Natural killer cell (primary cell): ENCODE measurements around the gene GARRE1. TPM values are rescaled to one million over a fixed set of nuclear protein-coding genes. Genes with fewer than 3 reads are reported as not detected.

Source experiments
- ATAC-seq, 3 donors: fragments of 150-1000 bp in 2 of 3; fragments of 200-7000 bp in 1 of 3; cut with Tn5 transposase; 1 replicate in 1 of 3; 2 replicates in 2 of 3; pipeline ENCODE4 v1.10.0; 2021; ENCODE audit warnings: mild to moderate bottlenecking in 2 of 3, moderate library complexity in 2 of 3
- DNase-seq, 2 donors: peaks; one replicate each; pipeline versions ENCODE4 v3.0.0 to v3.0.0-alpha.2; 2013 to 2021; ENCODE audit warnings: mixed read lengths in 1 of 2
- H3K27ac ChIP-seq: one replicate; pipeline ENCODE4 v1.5.1; 2013; ENCODE audit warnings: mild to moderate bottlenecking, low read length
- H3K27me3 ChIP-seq: one replicate; pipeline ENCODE4 v1.6.1; 2013; ENCODE audit warnings: low read length; ENCODE audit not compliant: control insufficient read depth, insufficient read depth
- H3K36me3 ChIP-seq: one replicate; pipeline ENCODE4 v1.6.1; 2013; ENCODE audit warnings: low read length; ENCODE audit not compliant: control insufficient read depth, insufficient read depth
- H3K4me1 ChIP-seq: one replicate; pipeline ENCODE4 v1.6.1; 2013; ENCODE audit warnings: low read length; ENCODE audit not compliant: control insufficient read depth, insufficient read depth
- H3K4me3 ChIP-seq: one replicate; pipeline ENCODE4 v1.5.1; 2013; ENCODE audit warnings: low read length
- H3K9me3 ChIP-seq: one replicate; pipeline ENCODE4 v1.6.1; 2013; ENCODE audit warnings: low read length; ENCODE audit not compliant: control insufficient read depth, insufficient read depth
- H3K27ac Mint-ChIP-seq, 2 donors: one replicate each; pipeline ENCODE4 v1.8.0; 2022; ENCODE audit warnings: mild to moderate bottlenecking in 2 of 2, mixed read lengths in 2 of 2, moderate library complexity in 1 of 2
- H3K27me3 Mint-ChIP-seq, 2 donors: one replicate each; pipeline ENCODE4 v1.8.0; 2022; ENCODE audit warnings: low read depth in 2 of 2, mixed read lengths in 2 of 2
- H3K36me3 Mint-ChIP-seq: one replicate; pipeline ENCODE4 v1.8.0; 2022; ENCODE audit warnings: mixed read lengths
- H3K4me1 Mint-ChIP-seq, 2 donors: one replicate each; pipeline ENCODE4 v1.8.0; 2022; ENCODE audit warnings: mixed read lengths in 2 of 2
- H3K4me3 Mint-ChIP-seq: one replicate; pipeline ENCODE4 v1.8.0; 2022; ENCODE audit warnings: mild to moderate bottlenecking, moderate library complexity, mixed read lengths
- H3K9me3 Mint-ChIP-seq, 2 donors: one replicate each; pipeline ENCODE4 v1.8.0; 2022; ENCODE audit warnings: mixed read lengths in 2 of 2
- CTCF ChIP-seq: fragments of 200-600 bp; IDR thresholded peaks from one replicate; pipeline ENCODE4 v1.8.0; 2022; ENCODE audit warnings: antibody characterized with exemption
- whole genome bisulfite sequencing: methylation state at CpG from one replicate; pipeline ENCODE4 v1.1.7; 2013; ENCODE audit warnings: missing lambda C conversion rate; ENCODE audit not compliant: insufficient coverage; 5-methylcytosine and 5-hydroxymethylcytosine counted together
- intact Hi-C: fragments of 100-400 bp; cut with micrococcal nuclease; formaldehyde crosslinking; loops from one replicate; pipeline ENCODE4 v1.14.2; 2022
- total RNA-seq, 4 donors: library from RNA; stranded (reverse); fragments of 120-200 nt in 1 of 4; gene quantifications; one replicate each; pipeline versions ENCODE4 v1.2.3 to v1.2.4, GENCODE V29; 2013 to 2022

The GARRE1 gene
- total RNA-seq, 3 donors from 2014 or later (not counting 1 experiment from before 2014, with no cell fraction given) = 21.9 to 29.2 (median 22.0) TPM

- no peak overlapping the region for H3K4me3 Mint-ChIP-seq
- peaks cover 27 to 35% of the 10 kb centered on the region in 2 donors for H3K4me1 Mint-ChIP-seq
- H3K9me3 ChIP-seq = no peaks in the 10 kb centered on the region
- peak overlapping the region; percentile 16 to 48 for H3K27ac Mint-ChIP-seq
- peaks cover 48% of the 10 kb centered on the region for H3K36me3 ChIP-seq
- H3K27me3 Mint-ChIP-seq = no peaks in the 10 kb centered on the region
- no peak overlapping the region for H3K4me3 ChIP-seq
- WGBS = 87% methylated on average over 3 of the region's 4 CpGs
- ATAC-seq (no peak), DNase-seq (no peak)
- no peaks in the 10 kb centered on the region for H3K27me3 ChIP-seq
- no peak for TF ChIP-seq CTCF
- no peak overlapping the region for H3K27ac ChIP-seq
- H3K9me3 Mint-ChIP-seq = no peaks in the 10 kb centered on the region
- H3K36me3 Mint-ChIP-seq = peaks cover 13% of the 10 kb centered on the region
- peaks cover 8% of the 10 kb centered on the region for H3K4me1 ChIP-seq
- intact Hi-C loops = no loop called here
Measured at GRCh38 chr19:34229721-34230120, 24.6 kb upstream of the GARRE1 start.

GRCh38 chr19:34230820-34231219 lies 23.5 kb upstream of the GARRE1 start:
- Mint-ChIP-seq H3K36me3 (peaks cover 13% of the 10 kb centered on the region), H3K9me3 (no peaks in the 10 kb centered on the region), H3K27ac (peak overlapping the region in 1 of 2 donors; percentile 58), H3K27me3 (no peaks in the 10 kb centered on the region), H3K4me3 (no peak overlapping the region), H3K4me1 (peaks cover 16 to 26% of the 10 kb centered on the region in 2 donors)
- Histone ChIP-seq H3K9me3 (no peaks in the 10 kb centered on the region), H3K4me3 (no peak overlapping the region), H3K27me3 (no peaks in the 10 kb centered on the region), H3K27ac (no peak overlapping the region), H3K4me1 (peaks cover 8% of the 10 kb centered on the region), H3K36me3 (peaks cover 37% of the 10 kb centered on the region)
- intact Hi-C loops = no loop called here
- 97% methylated on average over 10 of the region's 10 CpGs for WGBS
- DNase-seq (no peak), ATAC-seq (no peak)
- no peak for TF ChIP-seq CTCF

GRCh38 chr19:34231439-34231838 lies 22.9 kb upstream of the GARRE1 start:
- peaks cover 13% of the 10 kb centered on the region for H3K36me3 Mint-ChIP-seq
- H3K4me1 Mint-ChIP-seq = peaks cover 16 to 22% of the 10 kb centered on the region in 2 donors
- H3K27me3 ChIP-seq = no peaks in the 10 kb centered on the region
- no peaks in the 10 kb centered on the region for H3K9me3 ChIP-seq
- WGBS = 95% methylated on average over 4 of the region's 4 CpGs
- DNase-seq = no peak
- H3K36me3 ChIP-seq = peaks cover 32% of the 10 kb centered on the region
- no peak for TF ChIP-seq CTCF
- intact Hi-C loops = no loop called here
- no peaks in the 10 kb centered on the region for H3K27me3 Mint-ChIP-seq
- peak overlapping the region; percentile 57 to 58 for H3K27ac Mint-ChIP-seq
- no peaks in the 10 kb centered on the region for H3K9me3 Mint-ChIP-seq
- ATAC-seq = no peak
- no peak overlapping the region for H3K27ac ChIP-seq
- peaks cover 8% of the 10 kb centered on the region for H3K4me1 ChIP-seq
- no peak overlapping the region for H3K4me3 Mint-ChIP-seq
- H3K4me3 ChIP-seq = no peak overlapping the region
